H1 (cell line): ENCODE results near the gene RAB10. TPM values are rescaled to one million over a fixed set of nuclear protein-coding genes. Genes with fewer than 3 reads are reported as not detected.

Experiments
- CHD2 ChIP-seq: IDR thresholded peaks from 2 replicates; pipeline ENCODE4 v1.6.1; 2012; ENCODE audit warnings: low read length, improper control_type of control experiment
- CREB1 ChIP-seq: IDR thresholded peaks from 2 replicates; pipeline ENCODE4 v1.6.1; 2012; ENCODE audit warnings: inconsistent platforms
- EZH2 ChIP-seq: fragments of 200-600 bp; sonication (generic); IDR thresholded peaks from 2 replicates; pipeline ENCODE4 v1.7.1; 2012; ENCODE audit warnings: low read depth, mild to moderate bottlenecking, moderate library complexity, low read length, inconsistent platforms; ENCODE audit not compliant: severe bottlenecking
- SIX5 ChIP-seq: IDR thresholded peaks from 2 replicates; pipeline ENCODE4 v1.6.1; 2011; ENCODE audit warnings: mild to moderate bottlenecking, low read depth, low read length
- SP4 ChIP-seq: IDR thresholded peaks from 2 replicates; pipeline ENCODE4 v1.6.1; 2012; ENCODE audit warnings: low read length, inconsistent platforms
- polyA plus RNA-seq, 7 experiments: library from polyadenylated mRNA; depleted of rRNA in 3 of 7; stranded (reverse) in 5 of 7; unstranded in 2 of 7; fragments of >200 nt in 5 of 7; fragments of 200-250 nt in 2 of 7; gene quantifications; 1 replicate in 5 of 7; 2 replicates in 1 of 7; 4 replicates in 1 of 7; pipeline versions ENCODE4 v1.2.1 to v1.2.3, GENCODE V29; 2011 to 2013; ENCODE audit warnings: missing spikeins in 2 of 7, mixed read lengths in 2 of 7
- total RNA-seq: library from RNA; stranded (reverse); fragmentation: NEBNext Ultra II Directional; extraction: Animal tissue kit (Norgen Biotek cat#: 25700); gene quantifications from 2 replicates; pipeline ENCODE4 v1.2.1, GENCODE V29; 2021
- TF ChIP-seq, protein P1 (sequence below): IDR thresholded peaks from 2 replicates; pipeline ENCODE4 v1.6.1; 2012; ENCODE audit warnings: low read length, inconsistent platforms
- TF ChIP-seq, protein P2 (sequence below): IDR thresholded peaks from 2 replicates; pipeline ENCODE4 v1.6.1; 2012; ENCODE audit warnings: inconsistent platforms

The RAB10 gene
- total and polyA plus RNA-seq, 2 of the 8 experiments (the other 6 are each of a cell fraction or from before 2014, with no cell fraction given): 42.6 to 136 TPM

DNA sequence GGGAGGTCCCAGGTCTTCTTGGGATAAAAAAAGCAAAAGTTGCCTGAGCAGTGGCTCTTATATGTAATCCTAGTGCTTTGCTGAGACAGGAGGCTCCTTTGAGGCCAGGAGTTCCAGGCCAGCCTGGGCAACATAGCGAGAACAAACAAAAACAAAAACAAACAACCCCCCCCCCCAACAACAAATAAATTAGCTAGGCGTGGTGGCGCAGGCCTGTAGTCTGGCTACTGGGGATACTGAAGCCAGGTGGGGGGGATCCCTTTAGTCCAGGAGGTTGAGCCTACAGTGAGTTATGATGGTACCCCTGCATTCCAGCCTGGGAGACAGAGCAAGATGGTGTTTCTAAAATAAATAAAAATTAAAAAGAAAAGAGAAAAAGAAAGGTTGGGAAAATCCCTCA, 144.4 kb downstream of the RAB10 start (continued):
- TF ChIP-seq SP4 (no peak), SIX5 (no peak), EZH2 (no peak), CHD2 (no peak), CREB1 (no peak)
- TF ChIP-seq, protein P1, sequence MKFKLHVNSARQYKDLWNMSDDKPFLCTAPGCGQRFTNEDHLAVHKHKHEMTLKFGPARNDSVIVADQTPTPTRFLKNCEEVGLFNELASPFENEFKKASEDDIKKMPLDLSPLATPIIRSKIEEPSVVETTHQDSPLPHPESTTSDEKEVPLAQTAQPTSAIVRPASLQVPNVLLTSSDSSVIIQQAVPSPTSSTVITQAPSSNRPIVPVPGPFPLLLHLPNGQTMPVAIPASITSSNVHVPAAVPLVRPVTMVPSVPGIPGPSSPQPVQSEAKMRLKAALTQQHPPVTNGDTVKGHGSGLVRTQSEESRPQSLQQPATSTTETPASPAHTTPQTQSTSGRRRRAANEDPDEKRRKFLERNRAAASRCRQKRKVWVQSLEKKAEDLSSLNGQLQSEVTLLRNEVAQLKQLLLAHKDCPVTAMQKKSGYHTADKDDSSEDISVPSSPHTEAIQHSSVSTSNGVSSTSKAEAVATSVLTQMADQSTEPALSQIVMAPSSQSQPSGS: no peak
- TF ChIP-seq, protein P2, sequence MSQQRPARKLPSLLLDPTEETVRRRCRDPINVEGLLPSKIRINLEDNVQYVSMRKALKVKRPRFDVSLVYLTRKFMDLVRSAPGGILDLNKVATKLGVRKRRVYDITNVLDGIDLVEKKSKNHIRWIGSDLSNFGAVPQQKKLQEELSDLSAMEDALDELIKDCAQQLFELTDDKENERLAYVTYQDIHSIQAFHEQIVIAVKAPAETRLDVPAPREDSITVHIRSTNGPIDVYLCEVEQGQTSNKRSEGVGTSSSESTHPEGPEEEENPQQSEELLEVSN: no peak
